GM19395 (cell line): ENCODE data around the gene ADGRG3.

Experiments
- ATAC-seq: cut with Tn5 transposase; IDR thresholded peaks from one replicate; pipeline ENCODE4 v1.9.1; 2021; ENCODE audit warnings: mild to moderate bottlenecking, moderate library complexity; ENCODE audit not compliant: unreplicated experiment

Gene ADGRG3

GRCh38 chr16:57630931-57631845 lies 36.9 kb upstream of the ADGRG3 start:
- no peak for ATAC-seq

- ATAC-seq, result no peak
These were observed 35.5 kb upstream of the ADGRG3 start for GRCh38 chr16:57632568-57632967.

- no peak for ATAC-seq
These were observed 34.6 kb upstream of the ADGRG3 start for GRCh38 chr16:57633383-57634064.

- ATAC-seq, result no peak
These were observed 33.9 kb upstream of the ADGRG3 start for GRCh38 chr16:57634171-57634570.

- ATAC-seq, result no peak
These were observed 32.6 kb upstream of the ADGRG3 start for GRCh38 chr16:57635266-57636097.

GRCh38 chr16:57636184-57636583 lies 31.9 kb upstream of the ADGRG3 start:
- ATAC-seq, result no peak

- ATAC-seq, result no peak
These were observed 31.1 kb upstream of the ADGRG3 start for GRCh38 chr16:57637020-57637419.

GRCh38 chr16:57637424-57637823 lies 30.7 kb upstream of the ADGRG3 start:
- no peak for ATAC-seq

- no peak for ATAC-seq
These were observed 30.1 kb upstream of the ADGRG3 start for GRCh38 chr16:57637965-57638364.

- no peak for ATAC-seq
These were observed 29.7 kb upstream of the ADGRG3 start for GRCh38 chr16:57638381-57638780.

GRCh38 chr16:57639172-57639887 lies 28.8 kb upstream of the ADGRG3 start:
- no peak for ATAC-seq

GRCh38 chr16:57640185-57640584 lies 27.9 kb upstream of the ADGRG3 start:
- ATAC-seq, result no peak

- ATAC-seq, result no peak
These were observed 27.5 kb upstream of the ADGRG3 start for GRCh38 chr16:57640612-57641011.

- ATAC-seq, result no peak
These were observed 25.7 kb upstream of the ADGRG3 start for GRCh38 chr16:57642160-57643135.

- no peak for ATAC-seq
These were observed 24.8 kb upstream of the ADGRG3 start for GRCh38 chr16:57643147-57643874.

GRCh38 chr16:57643910-57644309 lies 24.2 kb upstream of the ADGRG3 start:
- no peak for ATAC-seq

- no peak for ATAC-seq
These were observed 23.6 kb upstream of the ADGRG3 start for GRCh38 chr16:57644383-57645014.

- ATAC-seq, result no peak
These were observed 22.9 kb upstream of the ADGRG3 start for GRCh38 chr16:57645169-57645568.
